ENCODE results near the gene OR4C45. TPM values are rescaled to one million over a fixed set of nuclear protein-coding genes. Genes with fewer than 3 reads are reported as not detected.

The OR4C45 gene
- total RNA-seq (2014; rRNA removed; shearing (Covaris generic)), result not detected in 2 replicates

GRCh38 chr11:50032574-50032973, at the start of gene OR4C45:
Gene OR4C45, plus strand, starts transcription at chr11:50032874.

Other genes with a start within 250 kb of the OR4C45 start
- gene OR4C13, start 80.5 kb upstream of the OR4C45 start, total RNA-seq (2014; rRNA removed; shearing (Covaris generic)), result not detected in 2 replicates
- not detected in 2 replicates for gene OR4C12, start 50.3 kb upstream of the OR4C45 start, total RNA-seq (2014; rRNA removed; shearing (Covaris generic))

Measured in A375 (cell line).